Measurements from ENCODE around the gene IMMP2L.
A peak's percentile ranks its signal among the peaks of the same experiment; 100 is the strongest.

Gene IMMP2L

GRCh38 chr7:111112439-111112838 is 449.9 kb downstream of the IMMP2L start:
- Histone ChIP-seq H3K79me2 (ENCODE audit: insufficient read depth, low read length) (no peaks in the 10 kb centered on the region), H3K27ac (ENCODE audit: low read length) (no peak overlapping the region), H3K9me3 (ENCODE audit: insufficient read depth, low read length, severe bottlenecking) (no peaks in the 10 kb centered on the region), H4K20me1 (ENCODE audit: insufficient read depth, low read length) (no peaks in the 10 kb centered on the region), H3K4me3 (ENCODE audit: low read depth in 1 of 2, low read length in 2 of 2) (no peak overlapping the region), H2AFZ (ENCODE audit: low read depth, low read length) (no peak overlapping the region), H3K4me1 (ENCODE audit: insufficient read depth, low read length) (peaks cover 7% of the 10 kb centered on the region; the same call in 1 of the 2 replicates), H3K9ac (ENCODE audit: low read depth, low read length) (no peak overlapping the region), H3K36me3 (ENCODE audit: insufficient read depth, low read length) (no peaks in the 10 kb centered on the region), H3K27me3 (ENCODE audit: insufficient read depth, low read length, poor library complexity) (no peaks in the 10 kb centered on the region), H3K4me2 (ENCODE audit: insufficient read depth, low read length) (no peak overlapping the region)
- no peak for ATAC-seq (ENCODE audit: insufficient read depth, low read depth)
- DNase-seq: no peak
- no peak for TF ChIP-seq EZH2 (IDR thresholded peaks at IDR 0.05; ENCODE audit: borderline replicate concordance, low read depth, low read length, severe bottlenecking)
- no peak for TF ChIP-seq CTCF (IDR thresholded peaks at IDR 0.05; ENCODE audit: borderline replicate concordance, extremely low read depth, low read length, poor library complexity, severe bottlenecking)

- Histone ChIP-seq H4K20me1 (ENCODE audit: insufficient read depth, low read length) (no peaks in the 10 kb centered on the region), H3K27me3 (ENCODE audit: insufficient read depth, low read length, poor library complexity) (no peaks in the 10 kb centered on the region), H3K4me3 (ENCODE audit: low read depth in 1 of 2, low read length in 2 of 2) (no peak overlapping the region), H3K27ac (ENCODE audit: low read length) (no peak overlapping the region), H3K4me1 (ENCODE audit: insufficient read depth, low read length) (peaks cover 7% of the 10 kb centered on the region; the same call in 1 of the 2 replicates), H3K9ac (ENCODE audit: low read depth, low read length) (no peak overlapping the region), H3K4me2 (ENCODE audit: insufficient read depth, low read length) (no peak overlapping the region), H3K36me3 (ENCODE audit: insufficient read depth, low read length) (no peaks in the 10 kb centered on the region), H3K9me3 (ENCODE audit: insufficient read depth, low read length, severe bottlenecking) (no peaks in the 10 kb centered on the region), H2AFZ (ENCODE audit: low read depth, low read length) (no peak overlapping the region), H3K79me2 (ENCODE audit: insufficient read depth, low read length) (no peaks in the 10 kb centered on the region)
- DNase-seq: no peak
- ATAC-seq (ENCODE audit: insufficient read depth, low read depth): no peak
- TF ChIP-seq CTCF (IDR thresholded peaks at IDR 0.05; ENCODE audit: borderline replicate concordance, extremely low read depth, low read length, poor library complexity, severe bottlenecking) (no peak), EZH2 (IDR thresholded peaks at IDR 0.05; ENCODE audit: borderline replicate concordance, low read depth, low read length, severe bottlenecking) (no peak)
Measured at GRCh38 chr7:111108496-111108895, 453.8 kb downstream of the IMMP2L start.

GRCh38 chr7:111108000-111108399 is 454.3 kb downstream of the IMMP2L start:
- ATAC-seq (ENCODE audit: insufficient read depth, low read depth): peak; percentile 58; the same call in 2 of the 3 replicates
- Histone ChIP-seq H3K9me3 (ENCODE audit: insufficient read depth, low read length, severe bottlenecking) (no peaks in the 10 kb centered on the region), H3K27me3 (ENCODE audit: insufficient read depth, low read length, poor library complexity) (no peaks in the 10 kb centered on the region), H2AFZ (ENCODE audit: low read depth, low read length) (no peak overlapping the region), H3K36me3 (ENCODE audit: insufficient read depth, low read length) (no peaks in the 10 kb centered on the region), H3K4me2 (ENCODE audit: insufficient read depth, low read length) (no peak overlapping the region), H3K9ac (ENCODE audit: low read depth, low read length) (no peak overlapping the region), H3K4me3 (ENCODE audit: low read depth in 1 of 2, low read length in 2 of 2) (no peak overlapping the region), H3K27ac (ENCODE audit: low read length) (no peak overlapping the region), H3K79me2 (ENCODE audit: insufficient read depth, low read length) (no peaks in the 10 kb centered on the region), H3K4me1 (ENCODE audit: insufficient read depth, low read length) (peaks cover 7% of the 10 kb centered on the region; the same call in 1 of the 2 replicates), H4K20me1 (ENCODE audit: insufficient read depth, low read length) (no peaks in the 10 kb centered on the region)
- no peak for DNase-seq
- TF ChIP-seq CTCF (IDR thresholded peaks at IDR 0.05; ENCODE audit: borderline replicate concordance, extremely low read depth, low read length, poor library complexity, severe bottlenecking): no peak
- no peak for TF ChIP-seq EZH2 (IDR thresholded peaks at IDR 0.05; ENCODE audit: borderline replicate concordance, low read depth, low read length, severe bottlenecking)

GRCh38 chr7:111107579-111107978 is 454.7 kb downstream of the IMMP2L start:
- no peak overlapping the region for H2AFZ ChIP-seq (ENCODE audit: low read depth, low read length)
- no peaks in the 10 kb centered on the region for H3K36me3 ChIP-seq (ENCODE audit: insufficient read depth, low read length)
- no peaks in the 10 kb centered on the region for H4K20me1 ChIP-seq (ENCODE audit: insufficient read depth, low read length)
- no peak for DNase-seq
- H3K4me1 ChIP-seq (ENCODE audit: insufficient read depth, low read length): peaks cover 7% of the 10 kb centered on the region; the same call in 1 of the 2 replicates
- H3K9me3 ChIP-seq (ENCODE audit: insufficient read depth, low read length, severe bottlenecking): no peaks in the 10 kb centered on the region
- ATAC-seq (ENCODE audit: insufficient read depth, low read depth): no peak
- H3K79me2 ChIP-seq (ENCODE audit: insufficient read depth, low read length): no peaks in the 10 kb centered on the region
- H3K27ac ChIP-seq (ENCODE audit: low read length): no peak overlapping the region
- H3K4me2 ChIP-seq (ENCODE audit: insufficient read depth, low read length): no peak overlapping the region
- TF ChIP-seq CTCF (IDR thresholded peaks at IDR 0.05; ENCODE audit: borderline replicate concordance, extremely low read depth, low read length, poor library complexity, severe bottlenecking) (no peak), EZH2 (IDR thresholded peaks at IDR 0.05; ENCODE audit: borderline replicate concordance, low read depth, low read length, severe bottlenecking) (no peak)
- H3K27me3 ChIP-seq (ENCODE audit: insufficient read depth, low read length, poor library complexity): no peaks in the 10 kb centered on the region
- no peak overlapping the region for H3K4me3 ChIP-seq (ENCODE audit: low read depth in 1 of 2, low read length in 2 of 2)
- H3K9ac ChIP-seq (ENCODE audit: low read depth, low read length): no peak overlapping the region
